ENCODE measurements around the gene ZBED2. TPM values are rescaled to one million over a fixed set of nuclear protein-coding genes. Genes with fewer than 3 reads are reported as not detected.

Gene ZBED2
- total RNA-seq, 1 donor from 2014 or later = not detected

DNA sequence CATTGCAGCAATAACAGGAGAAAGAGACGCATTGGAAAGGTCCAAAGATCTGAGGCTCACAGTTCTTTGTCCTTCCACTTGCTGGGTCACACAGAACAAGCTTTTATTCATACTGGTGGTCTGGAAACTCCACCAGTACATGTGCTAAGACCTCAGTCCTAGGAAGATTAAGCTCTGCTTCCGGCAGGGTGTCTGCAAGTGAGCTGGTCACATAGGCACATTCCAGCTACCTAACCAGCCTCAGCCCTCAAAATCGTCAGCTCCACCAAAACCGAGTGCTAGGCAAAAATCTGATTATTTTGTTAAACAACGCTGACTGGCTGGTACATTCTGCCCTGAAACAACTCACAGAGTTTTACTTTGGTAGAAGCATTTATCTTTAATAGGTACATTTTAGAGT is 2.2 kb downstream of the ZBED2 start:
- no peak overlapping the region for H3K27ac Mint-ChIP-seq (ENCODE audit: unreplicated experiment)
- TF ChIP-seq CTCF (IDR thresholded peaks at IDR 0.05) = no peak
- no peaks in the 10 kb centered on the region for H3K27me3 Mint-ChIP-seq (ENCODE audit: unreplicated experiment)
- H3K4me3 Mint-ChIP-seq (ENCODE audit: unreplicated experiment) = no peak overlapping the region
- peaks cover 65% of the 10 kb centered on the region for H3K4me1 Mint-ChIP-seq (ENCODE audit: unreplicated experiment)
- DNase-seq (ENCODE audit: extremely low spot score, unreplicated experiment) = no peak
- no peaks in the 10 kb centered on the region for H3K9me3 Mint-ChIP-seq (ENCODE audit: unreplicated experiment)
- H3K36me3 Mint-ChIP-seq (ENCODE audit: unreplicated experiment) = no peaks in the 10 kb centered on the region

- Mint-ChIP-seq H3K9me3 (ENCODE audit: unreplicated experiment) (no peaks in the 10 kb centered on the region), H3K36me3 (ENCODE audit: unreplicated experiment) (no peaks in the 10 kb centered on the region), H3K4me1 (ENCODE audit: unreplicated experiment) (peaks cover 58% of the 10 kb centered on the region), H3K27ac (ENCODE audit: unreplicated experiment) (no peak overlapping the region), H3K4me3 (ENCODE audit: unreplicated experiment) (no peak overlapping the region), H3K27me3 (ENCODE audit: unreplicated experiment) (no peaks in the 10 kb centered on the region)
- no peak for DNase-seq (ENCODE audit: extremely low spot score, unreplicated experiment)
- TF ChIP-seq CTCF (IDR thresholded peaks at IDR 0.05) = no peak
Observed at GRCh38 chr3:111592143-111592542, 3.0 kb downstream of the ZBED2 start.

DNA sequence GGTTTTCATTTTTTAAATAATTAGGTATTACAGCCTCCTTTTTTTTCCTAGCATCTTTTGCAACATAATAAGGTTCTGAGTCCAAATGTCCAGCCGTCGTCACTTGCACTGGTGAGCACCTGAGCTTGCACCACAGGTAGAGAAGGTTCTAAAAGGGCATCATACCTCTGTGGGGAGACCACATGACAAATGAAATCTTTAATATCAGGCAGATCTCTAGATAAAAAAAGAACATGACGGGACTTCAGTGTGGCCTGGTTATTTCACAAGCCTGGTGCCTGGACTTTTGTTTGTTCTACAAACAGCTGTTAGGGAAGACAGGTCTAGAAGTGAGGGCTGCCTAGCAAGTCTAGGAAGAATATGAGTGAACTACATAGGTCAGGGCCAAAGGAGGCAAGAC is 3.6 kb downstream of the ZBED2 start:
- Mint-ChIP-seq H3K4me3 (ENCODE audit: unreplicated experiment) (no peak overlapping the region), H3K36me3 (ENCODE audit: unreplicated experiment) (no peaks in the 10 kb centered on the region), H3K27me3 (ENCODE audit: unreplicated experiment) (no peaks in the 10 kb centered on the region), H3K4me1 (ENCODE audit: unreplicated experiment) (peaks cover 55% of the 10 kb centered on the region), H3K9me3 (ENCODE audit: unreplicated experiment) (no peaks in the 10 kb centered on the region), H3K27ac (ENCODE audit: unreplicated experiment) (no peak overlapping the region)
- DNase-seq (ENCODE audit: extremely low spot score, unreplicated experiment) = no peak
- no peak for TF ChIP-seq CTCF (IDR thresholded peaks at IDR 0.05)

- DNase-seq (ENCODE audit: extremely low spot score, unreplicated experiment) = no peak
- H3K27me3 Mint-ChIP-seq (ENCODE audit: unreplicated experiment) = no peaks in the 10 kb centered on the region
- H3K9me3 Mint-ChIP-seq (ENCODE audit: unreplicated experiment) = no peaks in the 10 kb centered on the region
- H3K4me1 Mint-ChIP-seq (ENCODE audit: unreplicated experiment) = peaks cover 50% of the 10 kb centered on the region
- no peaks in the 10 kb centered on the region for H3K36me3 Mint-ChIP-seq (ENCODE audit: unreplicated experiment)
- TF ChIP-seq CTCF (IDR thresholded peaks at IDR 0.05) = no peak
- H3K4me3 Mint-ChIP-seq (ENCODE audit: unreplicated experiment) = no peak overlapping the region
- H3K27ac Mint-ChIP-seq (ENCODE audit: unreplicated experiment) = no peak overlapping the region
Observed at GRCh38 chr3:111590143-111590491, 5.0 kb downstream of the ZBED2 start.

GRCh38 chr3:111589303-111590142 is 5.6 kb downstream of the ZBED2 start:
- no peak overlapping the region for H3K27ac Mint-ChIP-seq (ENCODE audit: unreplicated experiment)
- no peak overlapping the region for H3K4me3 Mint-ChIP-seq (ENCODE audit: unreplicated experiment)
- peaks cover 46% of the 10 kb centered on the region for H3K4me1 Mint-ChIP-seq (ENCODE audit: unreplicated experiment)
- H3K9me3 Mint-ChIP-seq (ENCODE audit: unreplicated experiment) = no peaks in the 10 kb centered on the region
- DNase-seq (ENCODE audit: extremely low spot score, unreplicated experiment) = no peak
- H3K36me3 Mint-ChIP-seq (ENCODE audit: unreplicated experiment) = no peaks in the 10 kb centered on the region
- TF ChIP-seq CTCF (IDR thresholded peaks at IDR 0.05) = no peak
- no peaks in the 10 kb centered on the region for H3K27me3 Mint-ChIP-seq (ENCODE audit: unreplicated experiment)
